HG03175 (cell line): Measurements from ENCODE around the gene CELF1.

Source experiments
- ATAC-seq: cut with Tn5 transposase; IDR thresholded peaks from one replicate; pipeline ENCODE4 v1.9.1; 2021; ENCODE audit warnings: mild to moderate bottlenecking, moderate library complexity; ENCODE audit not compliant: unreplicated experiment

The CELF1 gene

GRCh38 chr11:47426062-47426956, 126.6 kb downstream of the CELF1 start, which contains the start of gene PSMC3:
TSS of gene PSMC3 (minus strand) at chr11:47426439. CDS start at chr11:47426279, 160 bp downstream.
- peak; percentile 90 for ATAC-seq

DNA sequence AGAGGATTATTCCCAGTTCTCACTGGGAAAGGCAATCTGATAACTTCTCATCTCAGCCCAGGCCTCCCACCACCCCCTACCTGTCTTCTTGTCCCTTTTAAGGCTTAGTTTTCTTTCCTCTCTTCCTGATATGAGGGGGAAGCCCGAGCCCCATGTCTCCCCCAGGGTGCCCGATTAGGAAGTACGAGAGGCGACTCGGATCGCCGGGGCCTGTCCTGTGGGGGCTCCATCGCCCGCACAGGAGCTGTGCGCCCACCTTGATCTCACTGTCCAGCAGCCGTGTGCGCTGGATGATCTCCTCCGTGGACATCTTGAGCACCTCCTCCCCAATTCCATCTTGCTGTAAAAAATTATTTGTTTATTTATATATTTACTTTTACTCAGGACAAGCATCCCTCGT, 127.3 kb downstream of the CELF1 start:
- no peak for ATAC-seq

DNA sequence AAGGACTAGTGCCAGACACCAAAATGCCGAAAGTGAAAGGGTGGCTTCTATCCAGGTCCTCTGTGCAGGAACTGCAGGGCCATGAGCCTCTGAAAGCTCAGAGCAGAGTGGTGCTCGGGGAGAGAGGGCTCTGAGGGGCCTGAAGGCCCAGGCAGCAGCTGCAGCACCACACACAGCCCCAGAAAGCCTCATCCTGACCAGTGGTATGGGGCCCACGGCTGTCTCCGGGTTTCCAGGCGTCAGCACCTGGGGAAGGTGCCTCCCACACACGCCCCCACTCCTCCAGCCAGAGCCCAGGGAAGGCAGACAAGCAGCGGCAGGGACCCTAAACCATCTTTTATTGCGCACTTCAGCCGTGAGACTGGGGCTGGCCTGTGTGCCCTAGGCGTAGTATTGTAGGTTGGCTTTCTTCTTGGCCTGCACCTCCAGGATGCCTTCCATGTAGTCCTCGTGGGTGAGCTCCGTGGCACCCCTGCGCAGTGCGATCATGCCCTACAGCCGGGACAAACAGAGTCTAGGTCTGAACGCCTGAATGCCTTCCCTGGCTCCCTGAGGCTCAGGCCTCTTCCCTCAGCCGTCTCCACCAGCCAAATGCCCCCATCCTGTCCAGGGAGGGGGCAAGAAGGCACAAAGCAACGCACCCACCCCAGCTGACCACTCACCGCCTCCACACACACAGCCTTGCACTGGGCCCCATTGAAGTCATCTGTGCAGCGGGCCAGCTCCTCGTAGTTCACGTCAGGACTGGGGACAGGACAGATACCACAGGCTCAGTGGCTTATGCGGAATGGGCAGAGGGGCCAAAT, 134.3 kb downstream of the CELF1 start:
- no peak for ATAC-seq

- ATAC-seq: no peak
Observed at GRCh38 chr11:47417712-47418111, 135.2 kb downstream of the CELF1 start.

- ATAC-seq: no peak
Observed at GRCh38 chr11:47415949-47416472, 136.9 kb downstream of the CELF1 start.
